ENCODE data around the gene PLA2G4E.

The PLA2G4E gene

DNA sequence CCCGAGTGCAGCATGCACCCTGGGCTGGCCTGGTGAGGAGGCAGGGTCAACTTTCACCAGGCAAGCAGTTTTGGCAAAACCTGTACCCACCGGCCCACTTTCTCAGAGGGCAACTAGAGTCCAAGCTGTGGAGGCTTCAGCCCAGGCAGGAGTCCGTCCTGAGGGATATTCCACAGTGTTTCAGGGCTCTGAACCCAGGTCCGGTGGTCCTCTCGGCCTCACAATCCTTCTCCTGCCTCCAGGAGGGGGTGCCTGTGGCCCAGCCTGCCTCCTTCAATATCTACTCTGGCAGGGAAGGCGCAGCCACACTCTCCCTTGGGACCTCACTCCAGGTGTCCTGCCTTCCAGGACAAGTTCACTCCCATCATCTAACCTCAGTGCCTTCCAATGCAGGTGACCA lies 3.9 kb downstream of the PLA2G4E start:
- no peak overlapping the region for H3K27ac ChIP-seq (ENCODE audit: low read length)
- H3K9ac ChIP-seq (ENCODE audit: low read length in 2 of 2) = no peak overlapping the region
- no peaks in the 10 kb centered on the region for H3K4me1 ChIP-seq (ENCODE audit: control insufficient read depth, insufficient read depth, low read length)
- no peak overlapping the region for H3K4me3 ChIP-seq (ENCODE audit: low read length in 2 of 2)
- no peaks in the 10 kb centered on the region for H3K9me3 ChIP-seq (ENCODE audit: control insufficient read depth in 2 of 2, low read length in 2 of 2)
- H3K27me3 ChIP-seq (ENCODE audit: control insufficient read depth in 1 of 2, insufficient read depth in 2 of 2, low read length in 2 of 2) = no peaks in the 10 kb centered on the region
- H3K36me3 ChIP-seq (ENCODE audit: control insufficient read depth in 2 of 2, insufficient read depth in 2 of 2, low read length in 2 of 2) = no peaks in the 10 kb centered on the region

DNA sequence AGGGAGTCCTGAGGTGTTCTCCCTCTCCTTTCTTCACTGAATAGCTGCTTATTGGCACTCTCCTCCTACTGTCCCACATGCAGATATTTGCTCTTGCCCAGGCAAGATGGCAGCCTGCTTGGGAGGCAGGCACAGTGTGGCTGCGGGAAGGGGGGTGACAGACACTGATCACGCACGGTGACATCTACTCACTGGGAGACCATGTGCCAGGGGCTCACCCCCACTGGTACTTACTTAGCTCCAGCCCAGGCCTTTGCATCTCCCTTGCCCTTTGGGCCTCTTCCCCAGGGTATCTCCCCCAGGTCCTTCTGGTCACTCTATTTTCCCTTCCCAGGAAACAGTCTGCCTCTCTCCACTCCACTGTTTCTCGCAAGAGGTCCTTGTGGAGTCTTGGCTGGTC lies 6.4 kb downstream of the PLA2G4E start:
- Histone ChIP-seq H3K36me3 (ENCODE audit: control insufficient read depth in 2 of 2, insufficient read depth in 2 of 2, low read length in 2 of 2) (no peaks in the 10 kb centered on the region), H3K9me3 (ENCODE audit: control insufficient read depth in 2 of 2, low read length in 2 of 2) (no peaks in the 10 kb centered on the region), H3K4me1 (ENCODE audit: control insufficient read depth, insufficient read depth, low read length) (no peaks in the 10 kb centered on the region), H3K27me3 (ENCODE audit: control insufficient read depth in 1 of 2, insufficient read depth in 2 of 2, low read length in 2 of 2) (no peaks in the 10 kb centered on the region), H3K9ac (ENCODE audit: low read length in 2 of 2) (no peak overlapping the region), H3K4me3 (ENCODE audit: low read length in 2 of 2) (no peak overlapping the region), H3K27ac (ENCODE audit: low read length) (no peak overlapping the region)

DNA sequence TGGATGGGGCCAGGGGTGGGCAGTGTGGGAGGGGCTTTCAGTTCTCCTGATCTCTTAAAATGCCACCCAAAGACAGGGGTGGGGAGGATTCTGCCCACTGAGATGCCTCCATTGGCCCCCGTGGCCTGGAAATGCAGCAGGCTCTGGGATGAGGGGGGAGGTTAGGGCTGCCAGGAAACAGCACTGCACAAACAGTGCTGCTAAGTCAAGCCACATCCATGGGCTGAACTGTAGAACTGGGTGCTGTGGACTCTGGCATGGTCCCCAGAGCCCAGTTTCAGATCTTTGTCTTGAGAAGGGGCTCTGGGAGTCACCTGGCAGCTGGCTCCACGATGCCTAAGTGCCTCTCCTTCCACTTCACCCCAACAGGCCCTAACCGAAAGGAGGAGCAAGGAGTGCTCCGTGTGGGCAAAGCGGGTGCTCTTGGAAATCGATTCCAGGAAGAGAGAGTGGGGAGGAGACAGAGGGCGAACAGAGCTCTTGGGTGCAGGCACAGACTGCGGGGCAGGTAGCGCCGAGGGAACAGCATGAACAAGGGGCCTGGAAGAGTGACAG lies 7.8 kb downstream of the PLA2G4E start:
- Histone ChIP-seq H3K36me3 (ENCODE audit: control insufficient read depth in 2 of 2, insufficient read depth in 2 of 2, low read length in 2 of 2) (no peaks in the 10 kb centered on the region), H3K9ac (ENCODE audit: low read length in 2 of 2) (no peak overlapping the region), H3K4me1 (ENCODE audit: control insufficient read depth, insufficient read depth, low read length) (no peaks in the 10 kb centered on the region), H3K27ac (ENCODE audit: low read length) (no peak overlapping the region), H3K9me3 (ENCODE audit: control insufficient read depth in 2 of 2, low read length in 2 of 2) (no peaks in the 10 kb centered on the region), H3K4me3 (ENCODE audit: low read length in 2 of 2) (no peak overlapping the region), H3K27me3 (ENCODE audit: control insufficient read depth in 1 of 2, insufficient read depth in 2 of 2, low read length in 2 of 2) (no peaks in the 10 kb centered on the region)

DNA sequence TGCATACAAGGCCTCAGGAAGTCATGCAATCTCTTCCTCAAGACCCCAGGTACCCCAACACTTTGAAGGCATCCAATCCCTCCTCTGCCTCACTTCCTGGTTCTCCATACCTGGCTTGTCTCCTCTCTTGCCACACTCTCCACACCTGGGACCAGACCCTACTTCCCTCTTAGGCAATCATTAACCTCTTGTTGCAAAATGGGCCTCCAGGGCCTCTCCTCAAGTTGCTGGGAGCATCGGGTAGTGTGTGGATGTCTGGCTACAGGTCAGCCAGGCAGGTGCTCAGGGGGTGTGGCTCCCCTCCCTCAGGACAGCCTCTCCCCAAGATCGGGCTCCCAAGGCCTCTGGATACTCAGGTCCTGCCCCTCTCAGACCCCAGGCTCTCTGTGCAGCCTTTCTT lies 8.6 kb downstream of the PLA2G4E start:
- Histone ChIP-seq H3K9ac (ENCODE audit: low read length in 2 of 2) (no peak overlapping the region), H3K4me3 (ENCODE audit: low read length in 2 of 2) (no peak overlapping the region), H3K4me1 (ENCODE audit: control insufficient read depth, insufficient read depth, low read length) (no peaks in the 10 kb centered on the region), H3K27me3 (ENCODE audit: control insufficient read depth in 1 of 2, insufficient read depth in 2 of 2, low read length in 2 of 2) (no peaks in the 10 kb centered on the region), H3K27ac (ENCODE audit: low read length) (no peak overlapping the region), H3K9me3 (ENCODE audit: control insufficient read depth in 2 of 2, low read length in 2 of 2) (no peaks in the 10 kb centered on the region), H3K36me3 (ENCODE audit: control insufficient read depth in 2 of 2, insufficient read depth in 2 of 2, low read length in 2 of 2) (no peaks in the 10 kb centered on the region)

DNA sequence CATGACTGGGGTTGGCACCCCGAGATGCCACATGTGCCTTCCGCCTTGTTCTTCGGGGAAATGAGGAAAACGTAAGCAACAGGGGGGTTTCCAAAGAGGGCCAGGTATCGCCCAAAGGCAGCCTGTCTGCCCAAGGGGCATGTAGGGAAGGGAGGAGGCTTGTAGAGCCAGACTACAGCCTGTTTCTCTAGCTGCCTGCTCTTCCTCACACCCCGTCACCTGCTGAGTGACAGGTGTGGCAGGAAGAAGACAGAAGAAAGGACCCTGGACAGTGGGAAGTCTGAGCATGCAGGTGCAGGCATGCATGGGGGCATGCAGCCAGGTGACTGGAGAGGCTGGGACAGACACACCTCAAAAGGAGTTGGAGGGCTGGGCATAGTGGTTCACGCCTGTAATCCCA lies 9.8 kb downstream of the PLA2G4E start:
- Histone ChIP-seq H3K9me3 (ENCODE audit: control insufficient read depth in 2 of 2, low read length in 2 of 2) (no peaks in the 10 kb centered on the region), H3K4me1 (ENCODE audit: control insufficient read depth, insufficient read depth, low read length) (no peaks in the 10 kb centered on the region), H3K27ac (ENCODE audit: low read length) (no peak overlapping the region), H3K27me3 (ENCODE audit: control insufficient read depth in 1 of 2, insufficient read depth in 2 of 2, low read length in 2 of 2) (no peaks in the 10 kb centered on the region), H3K4me3 (ENCODE audit: low read length in 2 of 2) (no peak overlapping the region), H3K9ac (ENCODE audit: low read length in 2 of 2) (no peak overlapping the region), H3K36me3 (ENCODE audit: control insufficient read depth in 2 of 2, insufficient read depth in 2 of 2, low read length in 2 of 2) (no peaks in the 10 kb centered on the region)

DNA sequence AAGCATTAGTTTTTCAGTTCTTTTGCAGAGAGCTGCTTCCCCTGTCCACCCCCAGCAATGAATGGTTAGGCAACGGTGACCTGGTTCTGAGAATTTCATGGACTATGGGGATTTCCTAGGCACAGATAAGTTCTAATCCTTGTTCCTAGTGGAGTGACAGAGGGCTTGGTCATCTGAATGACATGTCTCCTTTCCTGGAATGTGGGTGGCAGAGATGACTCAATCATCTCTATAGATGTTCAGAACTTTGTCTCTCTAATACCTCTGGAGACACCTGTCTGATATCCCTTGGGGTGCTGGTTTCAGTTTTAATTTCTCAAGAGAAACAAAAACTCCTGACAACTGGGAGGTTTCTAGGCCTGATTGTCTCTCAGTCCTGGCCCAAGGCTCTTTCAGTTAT lies 10.4 kb downstream of the PLA2G4E start:
- Histone ChIP-seq H3K4me3 (ENCODE audit: low read length in 2 of 2) (no peak overlapping the region), H3K9ac (ENCODE audit: low read length in 2 of 2) (no peak overlapping the region), H3K9me3 (ENCODE audit: control insufficient read depth in 2 of 2, low read length in 2 of 2) (no peaks in the 10 kb centered on the region), H3K36me3 (ENCODE audit: control insufficient read depth in 2 of 2, insufficient read depth in 2 of 2, low read length in 2 of 2) (no peaks in the 10 kb centered on the region), H3K27ac (ENCODE audit: low read length) (no peak overlapping the region), H3K27me3 (ENCODE audit: control insufficient read depth in 1 of 2, insufficient read depth in 2 of 2, low read length in 2 of 2) (no peaks in the 10 kb centered on the region), H3K4me1 (ENCODE audit: control insufficient read depth, insufficient read depth, low read length) (no peaks in the 10 kb centered on the region)

DNA sequence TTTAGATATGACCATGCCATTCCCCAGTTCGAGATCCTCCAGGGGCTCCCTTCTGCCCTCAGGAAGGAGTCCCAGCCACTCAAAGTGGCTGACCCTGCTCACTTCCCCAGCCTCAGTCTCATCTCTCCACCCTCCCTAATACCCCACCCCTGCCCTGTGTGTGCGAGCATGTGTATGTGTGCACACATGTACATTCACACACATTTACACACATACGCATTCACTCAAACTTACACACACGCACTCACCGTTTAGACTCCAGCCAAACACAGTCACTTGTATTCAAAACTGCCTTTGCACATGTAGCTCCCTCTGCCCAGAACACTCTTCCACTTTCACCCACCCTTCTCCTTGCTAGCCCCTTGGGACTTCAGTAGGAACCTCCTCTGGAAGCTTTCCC lies 11.4 kb downstream of the PLA2G4E start:
- H3K27ac ChIP-seq (ENCODE audit: low read length) = no peak overlapping the region
- no peak overlapping the region for H3K9ac ChIP-seq (ENCODE audit: low read length in 2 of 2)
- H3K27me3 ChIP-seq (ENCODE audit: control insufficient read depth in 1 of 2, insufficient read depth in 2 of 2, low read length in 2 of 2) = no peaks in the 10 kb centered on the region
- no peaks in the 10 kb centered on the region for H3K36me3 ChIP-seq (ENCODE audit: control insufficient read depth in 2 of 2, insufficient read depth in 2 of 2, low read length in 2 of 2)
- H3K4me3 ChIP-seq (ENCODE audit: low read length in 2 of 2) = no peak overlapping the region
- H3K9me3 ChIP-seq (ENCODE audit: control insufficient read depth in 2 of 2, low read length in 2 of 2) = no peaks in the 10 kb centered on the region
- no peaks in the 10 kb centered on the region for H3K4me1 ChIP-seq (ENCODE audit: control insufficient read depth, insufficient read depth, low read length)

DNA sequence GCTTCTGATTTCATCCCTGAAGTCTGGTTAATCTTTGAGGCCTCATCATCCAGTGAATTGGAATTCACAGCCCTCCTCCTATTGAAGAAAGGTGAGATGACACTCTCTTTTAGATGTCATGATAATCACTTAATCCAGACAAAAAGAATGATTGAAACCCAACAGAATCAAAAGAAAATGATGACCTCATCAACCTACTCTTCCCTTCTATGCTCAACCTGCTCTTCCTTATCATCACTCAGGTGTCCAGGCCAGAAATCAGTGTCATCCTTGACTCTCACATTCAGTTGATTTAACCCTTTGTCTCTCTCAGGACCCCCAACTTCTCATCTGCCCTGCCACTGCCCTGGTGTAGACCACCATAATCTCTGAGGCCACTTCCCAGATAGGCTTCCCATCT lies 11.8 kb downstream of the PLA2G4E start:
- H3K27ac ChIP-seq (ENCODE audit: low read length) = no peak overlapping the region
- H3K36me3 ChIP-seq (ENCODE audit: control insufficient read depth in 2 of 2, insufficient read depth in 2 of 2, low read length in 2 of 2) = no peaks in the 10 kb centered on the region
- no peak overlapping the region for H3K4me3 ChIP-seq (ENCODE audit: low read length in 2 of 2)
- H3K4me1 ChIP-seq (ENCODE audit: control insufficient read depth, insufficient read depth, low read length) = no peaks in the 10 kb centered on the region
- no peaks in the 10 kb centered on the region for H3K9me3 ChIP-seq (ENCODE audit: control insufficient read depth in 2 of 2, low read length in 2 of 2)
- no peaks in the 10 kb centered on the region for H3K27me3 ChIP-seq (ENCODE audit: control insufficient read depth in 1 of 2, insufficient read depth in 2 of 2, low read length in 2 of 2)
- no peak overlapping the region for H3K9ac ChIP-seq (ENCODE audit: low read length in 2 of 2)

DNA sequence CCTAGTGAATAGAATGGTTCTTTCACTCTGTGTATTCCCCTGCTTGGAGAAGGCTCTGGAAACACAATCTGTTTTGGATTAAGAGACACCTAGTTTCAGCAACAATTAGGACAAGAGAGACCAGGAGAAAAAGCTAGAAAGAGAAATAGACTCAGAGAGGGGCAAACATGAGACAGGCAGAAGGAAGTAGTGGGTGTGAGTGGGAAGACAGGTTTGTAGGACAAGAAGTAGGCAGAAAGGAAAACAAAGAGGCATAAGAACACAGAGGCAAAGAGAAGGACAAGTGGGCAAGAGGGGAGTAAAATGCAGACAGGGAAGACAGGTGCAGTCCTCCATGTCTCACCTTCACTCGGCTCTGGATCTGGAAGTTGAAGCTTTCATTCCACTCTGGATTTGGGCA lies 13.5 kb downstream of the PLA2G4E start:
- Histone ChIP-seq H3K27me3 (ENCODE audit: control insufficient read depth in 1 of 2, insufficient read depth in 2 of 2, low read length in 2 of 2) (no peaks in the 10 kb centered on the region), H3K9ac (ENCODE audit: low read length in 2 of 2) (no peak overlapping the region), H3K9me3 (ENCODE audit: control insufficient read depth in 2 of 2, low read length in 2 of 2) (no peaks in the 10 kb centered on the region), H3K4me3 (ENCODE audit: low read length in 2 of 2) (no peak overlapping the region), H3K4me1 (ENCODE audit: control insufficient read depth, insufficient read depth, low read length) (no peaks in the 10 kb centered on the region), H3K27ac (ENCODE audit: low read length) (no peak overlapping the region), H3K36me3 (ENCODE audit: control insufficient read depth in 2 of 2, insufficient read depth in 2 of 2, low read length in 2 of 2) (no peaks in the 10 kb centered on the region)

DNA sequence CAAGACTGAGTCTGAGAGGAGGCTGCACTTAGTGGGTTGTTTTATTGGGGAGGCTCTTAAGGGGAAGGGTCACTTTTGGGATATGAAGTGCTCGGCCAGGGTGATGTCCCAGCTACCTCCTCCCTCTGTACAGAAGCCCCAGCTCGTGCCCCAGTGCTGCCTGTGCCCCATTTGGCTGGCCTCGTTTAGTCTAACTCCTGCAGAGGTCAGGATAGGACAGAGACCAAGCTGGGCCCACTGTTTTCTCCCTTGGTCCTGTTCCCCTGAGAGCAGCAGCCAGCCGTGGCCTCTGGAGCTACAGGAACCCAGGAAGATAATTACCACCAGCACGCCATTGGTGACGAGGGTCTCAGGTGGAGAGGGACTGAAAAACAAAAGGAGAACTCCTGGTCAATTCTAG lies 18.5 kb downstream of the PLA2G4E start:
- Histone ChIP-seq H3K4me3 (ENCODE audit: low read length in 2 of 2) (no peak overlapping the region), H3K36me3 (ENCODE audit: control insufficient read depth in 2 of 2, insufficient read depth in 2 of 2, low read length in 2 of 2) (no peaks in the 10 kb centered on the region), H3K9ac (ENCODE audit: low read length in 2 of 2) (no peak overlapping the region), H3K27ac (ENCODE audit: low read length) (no peak overlapping the region), H3K4me1 (ENCODE audit: control insufficient read depth, insufficient read depth, low read length) (no peaks in the 10 kb centered on the region), H3K9me3 (ENCODE audit: control insufficient read depth in 2 of 2, low read length in 2 of 2) (no peaks in the 10 kb centered on the region), H3K27me3 (ENCODE audit: control insufficient read depth in 1 of 2, insufficient read depth in 2 of 2, low read length in 2 of 2) (no peaks in the 10 kb centered on the region)

DNA sequence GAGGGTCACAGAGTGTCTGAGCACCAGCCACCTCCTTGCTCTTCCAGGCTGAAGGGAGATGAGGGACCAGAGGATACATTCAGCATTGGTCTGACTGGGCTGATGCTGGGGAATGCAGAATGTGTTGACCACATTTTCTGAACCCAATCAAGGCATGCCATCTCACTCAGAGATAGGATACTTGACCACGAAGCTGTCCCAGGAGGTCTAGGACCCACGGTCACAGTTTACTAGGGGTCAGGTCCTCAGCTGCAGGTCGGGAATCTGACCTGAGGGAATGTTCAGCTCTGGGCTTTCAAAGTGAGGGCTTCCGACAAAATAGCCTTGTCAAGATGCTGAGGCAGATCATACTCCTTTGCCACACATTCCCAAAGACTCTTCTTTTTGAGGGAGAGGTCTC lies 19.6 kb downstream of the PLA2G4E start:
- H3K27ac ChIP-seq (ENCODE audit: low read length) = no peak overlapping the region
- H3K4me3 ChIP-seq (ENCODE audit: low read length in 2 of 2) = no peak overlapping the region
- no peaks in the 10 kb centered on the region for H3K27me3 ChIP-seq (ENCODE audit: control insufficient read depth in 1 of 2, insufficient read depth in 2 of 2, low read length in 2 of 2)
- no peak overlapping the region for H3K9ac ChIP-seq (ENCODE audit: low read length in 2 of 2)
- H3K36me3 ChIP-seq (ENCODE audit: control insufficient read depth in 2 of 2, insufficient read depth in 2 of 2, low read length in 2 of 2) = no peaks in the 10 kb centered on the region
- H3K9me3 ChIP-seq (ENCODE audit: control insufficient read depth in 2 of 2, low read length in 2 of 2) = no peaks in the 10 kb centered on the region
- no peaks in the 10 kb centered on the region for H3K4me1 ChIP-seq (ENCODE audit: control insufficient read depth, insufficient read depth, low read length)

Data from stomach smooth muscle (tissue), 2 donors.